Mammary epithelial cell (primary cell): ENCODE measurements around the gene ARHGAP29.

Experiments used
- CTCF ChIP-seq, 2 donors: IDR thresholded peaks in 1 of 2; conservative IDR thresholded peaks in 1 of 2; 2 replicates each; pipeline ENCODE4 v1.5.1; 2011 to 2012; ENCODE audit warnings: inconsistent platforms in 2 of 2, low read length in 2 of 2, mild to moderate bottlenecking in 2 of 2, control low read depth in 1 of 2, low read depth in 1 of 2; ENCODE audit not compliant: insufficient read depth in 1 of 2; ENCODE audit errors: extremely low read depth in 1 of 2
- EZH2 ChIP-seq: IDR thresholded peaks from 2 replicates; pipeline ENCODE4 v1.6.1; 2012; ENCODE audit warnings: low read length, inconsistent platforms, borderline replicate concordance

GRCh38 chr1:94269921-94270320 is 32.5 kb upstream of the ARHGAP29 start:
- TF ChIP-seq EZH2 = no peak
- no peak for TF ChIP-seq CTCF (conservative IDR thresholded peaks at IDR 0.05 in 1 of 2, IDR thresholded peaks at IDR 0.05 in 1 of 2; ENCODE audit: extremely low read depth in 1 of 2, insufficient read depth in 1 of 2, low read depth in 1 of 2, low read length in 2 of 2)
